PC-3 (cell line): ENCODE data around the gene PPP3R1. TPM values are rescaled to one million over a fixed set of nuclear protein-coding genes. Genes with fewer than 3 reads are reported as not detected.
A peak's percentile ranks its signal among the peaks of the same experiment; 100 is the strongest.

Experiments used
- ATAC-seq: fragments of 200-7000 bp; cut with Tn5 transposase; 2 replicates; pipeline ENCODE4 v1.9.1; 2020; ENCODE audit warnings: mild to moderate bottlenecking, moderate library complexity
- BruUV-seq: library from RNA; stranded (reverse); fragments of 400-500 nt; replicated peaks from 2 replicates; lab custom pipeline; 2021; lab: Mats Ljungman, UMichigan
- CTCF ChIA-PET: fragments of 300-600 bp; sonication (Branson Sonifier 250); formaldehyde crosslinking; loops from one replicate; lab custom pipeline; 2022; ENCODE audit warnings: antibody characterized with exemption; lab: Charles Lee
- POLR2A ChIA-PET: fragments of 300-600 bp; sonication (Branson Sonifier 250); formaldehyde crosslinking; loops from one replicate; lab custom pipeline; 2022; ENCODE audit warnings: antibody characterized with exemption; ENCODE audit not compliant: unreplicated experiment; lab: Charles Lee
- DNase-seq: peaks from one replicate; pipeline ENCODE4 v3.0.0-alpha.2; 2015
- H2AFZ ChIP-seq: fragments of 300-600 bp; sonication (generic); 2 replicates; pipeline ENCODE4 v1.6.0; 2016; ENCODE audit warnings: antibody characterized with exemption, low read length
- H3F3A ChIP-seq: fragments of 300-600 bp; sonication (generic); one replicate; pipeline ENCODE4 v1.6.0; 2017; ENCODE audit warnings: antibody characterized with exemption, low read length, control low read depth, mild to moderate bottlenecking; ENCODE audit not compliant: unreplicated experiment
- H3K27ac ChIP-seq: fragments of 300-600 bp; sonication (generic); 2 replicates; pipeline ENCODE4 v1.5.1; 2016; ENCODE audit warnings: mild to moderate bottlenecking, low read length
- H3K27me3 ChIP-seq: fragments of 300-600 bp; sonication (generic); 2 replicates; pipeline ENCODE4 v1.6.1; 2016; ENCODE audit warnings: low read length, mixed read lengths
- H3K36me3 ChIP-seq: fragments of 300-600 bp; sonication (generic); 2 replicates; pipeline ENCODE4 v1.6.1; 2016; ENCODE audit warnings: low read depth, mixed run types, low read length, mixed read lengths
- H3K4me1 ChIP-seq: fragments of 300-600 bp; sonication (generic); 2 replicates; pipeline ENCODE4 v1.5.1; 2016; ENCODE audit warnings: low read length; ENCODE audit not compliant: insufficient read depth
- H3K4me2 ChIP-seq: fragments of 300-600 bp; sonication (generic); 2 replicates; pipeline ENCODE4 v1.6.0; 2016; ENCODE audit warnings: low read length
- H3K4me3 ChIP-seq: fragments of 300-600 bp; sonication (generic); 2 replicates; pipeline ENCODE4 v1.5.1; 2016; ENCODE audit warnings: mild to moderate bottlenecking, low read length, mixed read lengths
- H3K79me2 ChIP-seq: fragments of 300-600 bp; sonication (generic); 2 replicates; pipeline ENCODE4 v1.6.1; 2017; ENCODE audit warnings: low read length, mixed read lengths
- H3K9ac ChIP-seq: fragments of 300-600 bp; sonication (generic); 2 replicates; pipeline ENCODE4 v1.6.0; 2016; ENCODE audit warnings: mild to moderate bottlenecking, low read length
- H3K9me2 ChIP-seq: fragments of 300-600 bp; sonication (generic); replicated peaks from 2 replicates; pipeline ENCODE4 v1.6.1; 2016; ENCODE audit warnings: mixed run types, low read length, mixed read lengths
- H3K9me3 ChIP-seq: fragments of 300-600 bp; sonication (generic); 2 replicates; pipeline ENCODE4 v1.6.1; 2016; ENCODE audit warnings: low read length, mixed read lengths
- H4K20me1 ChIP-seq: fragments of 300-600 bp; sonication (generic); 2 replicates; pipeline ENCODE4 v1.6.1; 2016; ENCODE audit warnings: low read length, mixed read lengths
- CTCF ChIP-seq: fragments of 300-600 bp; sonication (generic); conservative IDR thresholded peaks from 2 replicates; pipeline ENCODE4 v1.5.1; 2017; ENCODE audit warnings: antibody characterized with exemption, low read depth, mild to moderate bottlenecking, low read length
- EZH2 ChIP-seq: fragments of 300-600 bp; sonication (generic); IDR thresholded peaks from one replicate; pipeline ENCODE4 v1.6.1; 2017; ENCODE audit warnings: antibody characterized with exemption, mild to moderate bottlenecking, low read length; ENCODE audit not compliant: unreplicated experiment
- EZH2phosphoT487 ChIP-seq: fragments of 300-600 bp; sonication (generic); IDR thresholded peaks from 2 replicates; pipeline ENCODE4 v1.6.1; 2018; ENCODE audit warnings: mild to moderate bottlenecking, antibody characterized with exemption, low read length, borderline replicate concordance
- intact Hi-C: fragments of 100-400 bp; cut with micrococcal nuclease; formaldehyde crosslinking; loops from 2 replicates; pipeline ENCODE4 v1.9.0; 2023
- total RNA-seq: library from RNA; depleted of rRNA; stranded (reverse); fragments of >200 nt; gene quantifications from 2 replicates; pipeline ENCODE4 v1.2.3, GENCODE V29; 2014

The PPP3R1 gene
- total RNA-seq, 1 experiment from 2014 or later, result 13.7 TPM

- TF ChIP-seq EZH2 (no peak), CTCF (no peak), EZH2phosphoT487 (no peak)
- H3K9me3 ChIP-seq, result no peaks in the 10 kb centered on the region
- DNase-seq (no peak), ATAC-seq (no peak)
- no peaks in the 10 kb centered on the region for H3K27me3 ChIP-seq
- no peaks in the 10 kb centered on the region for H3K36me3 ChIP-seq
- H4K20me1 ChIP-seq, result peaks cover 53% of the 10 kb centered on the region
- peak overlapping the region; percentile 58 for H3K27ac ChIP-seq
- no peak overlapping the region for H2AFZ ChIP-seq
- H3K9ac ChIP-seq, result peak overlapping the region; percentile 74
- H3K9me2 ChIP-seq, result no peaks in the 10 kb centered on the region
- H3K4me1 ChIP-seq, result peaks cover 33% of the 10 kb centered on the region
- peak overlapping the region; percentile 74 for H3K4me3 ChIP-seq
- H3F3A ChIP-seq, result no peaks in the 10 kb centered on the region
- peak overlapping the region; percentile 94 for H3K4me2 ChIP-seq
- H3K79me2 ChIP-seq, result peaks cover 83% of the 10 kb centered on the region
- intact Hi-C loops, result no loop called here
- CTCF ChIA-PET, result interaction anchor here (0.9 to 1.3 kb wide), 2 partner anchors 42 to 92 kb away, joined by 3 to 6 read pairs; partner anchors contain the start of gene PNO1
- no TSS peak for BruUV-seq
- POLR2A ChIA-PET, result no interaction called here
These were observed 2.1 kb downstream of the PPP3R1 start for GRCh38 chr2:68250196-68250595.

GRCh38 chr2:68248806-68249205 lies 3.5 kb downstream of the PPP3R1 start:
- no peaks in the 10 kb centered on the region for H3K9me3 ChIP-seq
- H3K79me2 ChIP-seq, result peaks cover 87% of the 10 kb centered on the region

More at GRCh38 chr2:68248806-68249205, 3.5 kb downstream of the PPP3R1 start:
- no peak for TF ChIP-seq EZH2phosphoT487
- TF ChIP-seq CTCF, result no peak
- no peak for TF ChIP-seq EZH2
- no peak for DNase-seq
- peak overlapping the region; percentile 74; the same call in 1 of the 2 replicates for H3K9ac ChIP-seq
- no peaks in the 10 kb centered on the region for H3K36me3 ChIP-seq
- H3K4me3 ChIP-seq, result peak overlapping the region; percentile 74
- BruUV-seq, result no TSS peak
- ATAC-seq, result no peak
- no peaks in the 10 kb centered on the region for H3K27me3 ChIP-seq
- H3K9me2 ChIP-seq, result no peaks in the 10 kb centered on the region
- no peak overlapping the region for H2AFZ ChIP-seq
- no peaks in the 10 kb centered on the region for H3F3A ChIP-seq
- CTCF ChIA-PET, result no interaction called here
- H3K4me1 ChIP-seq, result peaks cover 25% of the 10 kb centered on the region
- peak overlapping the region; percentile 2; the same call in 1 of the 2 replicates for H3K27ac ChIP-seq
- intact Hi-C loops, result no loop called here
- peak overlapping the region; percentile 94 for H3K4me2 ChIP-seq
- POLR2A ChIA-PET, result no interaction called here
- H4K20me1 ChIP-seq, result peaks cover 58% of the 10 kb centered on the region
